GM19193 (cell line): ENCODE results near the gene IGFBP3.

Source experiments
- POLR2A ChIP-seq: IDR thresholded peaks from 4 replicates; pipeline ENCODE4 v1.6.1; 2011; ENCODE audit not compliant: insufficient read depth, insufficient read length; ENCODE audit errors: extremely low read depth

Gene IGFBP3

DNA sequence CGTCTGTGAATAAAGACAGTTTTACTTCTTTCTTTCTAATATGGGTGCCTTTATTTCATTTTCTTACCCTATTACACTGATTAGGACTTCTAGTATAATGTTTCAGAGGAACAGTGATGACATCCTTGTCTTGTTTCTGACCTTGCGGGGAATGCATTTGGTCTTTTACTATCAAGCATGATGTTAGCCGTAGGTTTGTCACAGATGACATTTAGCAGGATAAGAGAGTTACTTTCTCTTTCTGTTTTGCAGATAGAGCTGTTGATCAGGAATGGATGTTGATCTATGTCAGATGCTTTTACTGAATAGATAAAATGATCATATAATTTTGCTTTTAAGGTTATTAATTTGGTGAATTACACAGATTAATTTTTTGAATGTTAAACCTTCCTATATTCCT lies 6.6 kb upstream of the IGFBP3 start:
- TF ChIP-seq POLR2A, result no peak

- no peak for TF ChIP-seq POLR2A
Observed at GRCh38 chr7:45924283-45924682, 3.2 kb upstream of the IGFBP3 start.

DNA sequence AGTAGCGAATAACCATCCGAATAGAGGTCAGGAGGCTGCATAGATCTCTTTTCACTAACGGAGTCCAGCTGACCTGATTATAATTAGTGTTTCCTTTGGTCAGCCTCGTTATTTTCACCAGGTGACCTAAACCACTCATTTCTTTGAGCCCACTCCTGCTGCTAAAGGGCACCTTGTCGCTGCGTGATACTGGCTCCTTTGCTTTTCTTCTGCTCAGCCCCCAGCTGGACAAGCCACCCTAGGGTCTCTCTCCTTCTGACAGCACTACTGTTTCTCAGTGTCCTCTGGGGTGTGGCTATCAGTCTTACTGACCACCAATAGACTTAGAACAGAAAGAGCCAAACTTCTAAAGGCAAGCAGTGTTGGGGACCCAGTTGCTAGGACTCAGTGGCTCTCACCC lies 2.7 kb upstream of the IGFBP3 start:
- no peak for TF ChIP-seq POLR2A

DNA sequence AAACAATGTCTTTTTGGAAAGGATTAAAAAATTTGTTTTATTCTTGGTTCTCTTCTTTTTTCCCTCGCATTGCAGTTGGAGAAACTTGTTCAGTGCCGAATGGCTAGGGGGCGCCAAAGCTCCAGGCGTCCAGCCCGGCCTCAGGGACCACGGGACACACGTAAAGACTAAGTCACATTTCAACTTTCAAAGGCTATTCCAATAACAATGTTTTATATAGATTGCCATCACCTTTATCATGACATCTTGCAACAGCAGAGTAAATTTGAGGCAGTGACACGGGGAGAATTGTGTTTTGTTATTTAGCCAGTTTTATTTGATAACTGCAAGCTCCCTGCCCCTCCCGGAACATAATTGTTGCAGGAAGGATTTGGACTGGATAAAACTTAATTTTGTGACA lies 2.2 kb upstream of the IGFBP3 start:
- TF ChIP-seq POLR2A, result no peak

DNA sequence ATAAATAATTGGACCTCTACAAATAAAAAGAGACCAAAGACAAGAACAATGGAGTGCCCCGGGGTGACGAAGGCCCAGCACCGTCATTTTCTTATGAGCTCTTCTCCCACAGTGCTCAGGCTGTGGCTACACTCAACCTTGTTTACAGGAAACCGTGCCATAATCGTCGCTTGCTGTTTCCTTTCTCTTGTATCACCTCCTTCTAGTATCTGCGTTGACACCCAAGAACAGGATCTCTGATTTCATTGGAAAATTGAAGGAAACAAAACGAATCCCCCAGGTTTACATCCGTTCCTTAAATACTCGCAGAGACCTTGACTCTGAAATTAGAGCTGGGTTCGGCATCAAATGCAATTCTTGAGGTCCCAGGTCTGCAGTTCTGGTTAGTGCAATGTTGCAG lies 1.7 kb upstream of the IGFBP3 start:
- no peak for TF ChIP-seq POLR2A

GRCh38 chr7:45921699-45922519 lies 837 bp upstream of the IGFBP3 start:
- no peak for TF ChIP-seq POLR2A

GRCh38 chr7:45921381-45921698 lies 268 bp upstream of the IGFBP3 start:
- TF ChIP-seq POLR2A, result no peak

GRCh38 chr7:45919993-45920459 lies 1.0 kb downstream of the IGFBP3 start:
- no peak for TF ChIP-seq POLR2A

DNA sequence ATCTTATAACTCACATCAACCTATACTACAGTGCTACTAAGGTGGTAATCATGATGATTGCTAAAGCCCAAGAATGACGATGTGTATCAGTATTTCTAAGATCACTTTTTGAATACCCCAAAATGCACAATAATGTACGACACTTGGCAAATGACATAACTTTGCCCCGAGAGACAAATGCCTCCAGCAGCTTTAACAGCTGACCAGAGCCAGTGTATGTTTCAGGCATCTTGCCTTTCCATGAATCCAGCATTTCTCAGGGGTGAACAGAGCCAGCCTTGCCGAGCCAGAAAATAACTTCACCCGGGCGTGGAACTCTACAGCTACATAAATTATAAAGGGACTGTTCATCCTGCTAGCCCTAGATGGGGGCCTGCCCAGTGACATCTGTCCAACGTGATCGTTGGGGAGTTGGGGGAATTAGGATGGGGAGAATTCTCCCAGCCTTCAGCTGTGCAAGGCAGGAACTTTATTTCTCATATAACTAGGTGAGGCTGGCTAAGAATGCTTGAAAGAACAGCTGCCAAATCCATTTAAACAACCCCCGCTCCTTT lies 1.8 kb downstream of the IGFBP3 start:
- no peak for TF ChIP-seq POLR2A

GRCh38 chr7:45918556-45918955 lies 2.5 kb downstream of the IGFBP3 start:
- no peak for TF ChIP-seq POLR2A

- TF ChIP-seq POLR2A, result no peak
Observed at GRCh38 chr7:45917658-45918057, 3.4 kb downstream of the IGFBP3 start.

DNA sequence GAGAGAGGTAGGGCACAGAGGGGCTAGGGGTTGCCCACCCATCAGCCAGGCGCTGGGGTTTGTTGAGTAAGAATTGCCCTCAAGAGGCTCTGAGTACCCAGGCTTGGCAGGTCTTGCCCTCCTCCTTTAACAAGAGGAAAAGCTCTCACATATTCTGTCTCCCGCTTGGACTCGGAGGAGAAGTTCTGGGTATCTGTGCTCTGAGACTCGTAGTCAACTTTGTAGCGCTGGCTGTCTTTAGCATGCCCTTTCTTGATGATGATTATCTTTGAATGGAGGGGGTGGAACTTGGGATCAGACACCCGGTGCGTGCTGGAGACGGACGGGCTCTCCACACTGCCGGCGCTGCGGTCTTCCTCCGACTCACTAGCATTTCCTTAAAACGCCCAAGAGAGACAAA lies 4.0 kb downstream of the IGFBP3 start:
- TF ChIP-seq POLR2A, result no peak

GRCh38 chr7:45915606-45916005 lies 5.5 kb downstream of the IGFBP3 start:
- no peak for TF ChIP-seq POLR2A

DNA sequence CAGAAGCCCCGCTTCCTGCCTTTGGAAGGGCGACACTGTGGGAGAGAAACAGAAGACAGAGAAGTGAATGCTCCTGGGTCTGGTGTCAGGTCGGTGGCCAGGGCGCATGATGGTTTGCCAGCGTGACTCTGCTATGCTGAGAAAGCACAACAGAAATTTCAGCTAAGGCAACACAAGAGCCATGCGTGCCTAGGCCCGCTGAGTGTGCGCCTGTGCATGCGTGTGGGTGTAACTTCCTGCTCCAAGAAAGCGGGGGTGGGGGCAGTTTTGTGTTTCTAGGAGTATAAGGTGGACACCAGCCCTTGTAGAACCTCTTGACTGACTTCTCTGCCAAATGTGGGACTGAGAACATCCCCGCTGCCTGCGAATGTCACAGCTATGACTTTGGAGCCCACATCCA lies 6.2 kb downstream of the IGFBP3 start:
- TF ChIP-seq POLR2A, result no peak

- TF ChIP-seq POLR2A, result no peak
Observed at GRCh38 chr7:45912972-45913371, 8.1 kb downstream of the IGFBP3 start.

DNA sequence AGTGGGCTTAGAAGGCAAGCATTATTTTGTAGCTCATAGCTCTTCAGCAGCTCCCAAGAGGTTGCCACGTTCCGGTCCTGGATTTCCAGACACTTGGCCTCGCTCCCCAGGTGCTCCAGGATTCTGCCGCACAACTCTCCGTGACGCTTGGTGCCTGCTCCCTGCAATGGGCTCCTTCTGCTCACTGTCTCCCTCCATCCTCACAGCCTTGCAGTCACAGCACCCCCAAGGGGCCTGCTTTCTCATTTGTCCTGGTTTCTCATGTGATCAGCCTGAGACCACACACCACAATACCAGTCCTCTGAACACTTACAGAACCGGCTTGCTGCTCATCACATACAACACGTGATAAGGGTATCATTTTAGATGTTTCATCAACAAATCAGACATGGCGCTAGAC lies 9.8 kb downstream of the IGFBP3 start:
- TF ChIP-seq POLR2A, result no peak
